PC-3 (cell line): ENCODE measurements around the gene ZC3HAV1.

Experiments used
- EZH2 ChIP-seq: fragments of 300-600 bp; sonication (generic); IDR thresholded peaks from one replicate; pipeline ENCODE4 v1.6.1; 2017; ENCODE audit warnings: antibody characterized with exemption, mild to moderate bottlenecking, low read length; ENCODE audit not compliant: unreplicated experiment
- TF ChIP-seq, protein P1 (sequence below): fragments of 300-600 bp; sonication (generic); conservative IDR thresholded peaks from 2 replicates; pipeline ENCODE4 v1.5.1; 2017; ENCODE audit warnings: antibody characterized with exemption, low read depth, mild to moderate bottlenecking, low read length

DNA sequence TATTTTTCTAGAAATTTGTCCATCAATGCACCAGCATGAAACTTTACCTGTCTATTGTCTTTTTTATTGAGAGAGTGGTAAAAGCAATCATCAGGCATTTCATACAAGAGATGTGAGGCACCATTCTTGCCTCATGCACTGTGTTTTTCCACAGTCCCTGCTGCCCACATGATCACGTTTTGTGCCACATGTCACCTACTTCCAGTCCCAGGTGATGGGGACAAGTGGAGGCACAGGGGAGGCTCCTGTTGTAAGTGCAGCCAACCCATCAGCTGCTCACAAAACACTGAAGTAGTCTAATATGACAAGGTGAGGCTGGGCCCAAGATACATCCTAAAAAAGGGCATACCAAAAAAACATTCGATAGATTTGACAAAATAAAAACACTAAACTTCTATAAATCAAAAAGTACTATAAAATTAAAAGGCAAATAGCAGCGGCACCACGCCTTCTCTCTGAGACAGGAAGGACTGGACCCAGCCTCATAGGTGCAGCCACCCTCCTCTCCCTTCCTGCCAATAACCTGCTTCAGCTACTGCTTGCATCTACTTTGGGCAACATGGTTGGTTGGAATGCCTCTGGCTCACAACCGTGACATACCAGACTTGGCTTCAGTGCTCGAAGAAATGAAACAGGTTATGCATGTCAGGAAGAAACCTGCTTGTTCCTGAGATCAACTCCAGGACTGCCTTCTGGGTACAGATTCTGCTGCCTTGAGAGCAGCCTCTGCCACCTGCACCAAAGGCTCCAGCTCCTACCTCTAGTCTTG is 76.0 kb downstream of the ZC3HAV1 start:
- TF ChIP-seq, protein P1, sequence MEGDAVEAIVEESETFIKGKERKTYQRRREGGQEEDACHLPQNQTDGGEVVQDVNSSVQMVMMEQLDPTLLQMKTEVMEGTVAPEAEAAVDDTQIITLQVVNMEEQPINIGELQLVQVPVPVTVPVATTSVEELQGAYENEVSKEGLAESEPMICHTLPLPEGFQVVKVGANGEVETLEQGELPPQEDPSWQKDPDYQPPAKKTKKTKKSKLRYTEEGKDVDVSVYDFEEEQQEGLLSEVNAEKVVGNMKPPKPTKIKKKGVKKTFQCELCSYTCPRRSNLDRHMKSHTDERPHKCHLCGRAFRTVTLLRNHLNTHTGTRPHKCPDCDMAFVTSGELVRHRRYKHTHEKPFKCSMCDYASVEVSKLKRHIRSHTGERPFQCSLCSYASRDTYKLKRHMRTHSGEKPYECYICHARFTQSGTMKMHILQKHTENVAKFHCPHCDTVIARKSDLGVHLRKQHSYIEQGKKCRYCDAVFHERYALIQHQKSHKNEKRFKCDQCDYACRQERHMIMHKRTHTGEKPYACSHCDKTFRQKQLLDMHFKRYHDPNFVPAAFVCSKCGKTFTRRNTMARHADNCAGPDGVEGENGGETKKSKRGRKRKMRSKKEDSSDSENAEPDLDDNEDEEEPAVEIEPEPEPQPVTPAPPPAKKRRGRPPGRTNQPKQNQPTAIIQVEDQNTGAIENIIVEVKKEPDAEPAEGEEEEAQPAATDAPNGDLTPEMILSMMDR = no peak
- no peak for TF ChIP-seq EZH2
